GM20431 (cell line): ENCODE results near the gene NKPD1.

Source experiments
- in situ Hi-C: fragments of 300-500 bp; cut with MseI, MboI; formaldehyde crosslinking; loops from one replicate; pipeline ENCODE4 v1.15.0; 2020; ENCODE audit warnings: low sequenced_read_pairs; ENCODE audit not compliant: unreplicated experiment

Gene NKPD1

GRCh38 chr19:45175515-45176345 is 14.9 kb upstream of the NKPD1 start:
- in situ Hi-C loops, result no loop called here

GRCh38 chr19:45173816-45174215 is 13.0 kb upstream of the NKPD1 start:
- in situ Hi-C loops, result no loop called here

GRCh38 chr19:45172611-45173208 is 11.9 kb upstream of the NKPD1 start:
- in situ Hi-C loops, result no loop called here

GRCh38 chr19:45172173-45172572 is 11.4 kb upstream of the NKPD1 start:
- in situ Hi-C loops, result no loop called here

- in situ Hi-C loops, result no loop called here
Measured at GRCh38 chr19:45171211-45171623, 10.4 kb upstream of the NKPD1 start.

GRCh38 chr19:45170146-45171106 is 9.6 kb upstream of the NKPD1 start:
- in situ Hi-C loops, result no loop called here

- in situ Hi-C loops, result no loop called here
Measured at GRCh38 chr19:45169602-45170001, 8.8 kb upstream of the NKPD1 start.

GRCh38 chr19:45168767-45169351 is 8.1 kb upstream of the NKPD1 start:
- in situ Hi-C loops, result no loop called here

GRCh38 chr19:45166723-45167252 is 6.0 kb upstream of the NKPD1 start:
- in situ Hi-C loops, result no loop called here

GRCh38 chr19:45164577-45165335 is 4.0 kb upstream of the NKPD1 start:
- in situ Hi-C loops, result no loop called here

GRCh38 chr19:45163751-45164460 is 3.1 kb upstream of the NKPD1 start:
- in situ Hi-C loops, result no loop called here

GRCh38 chr19:45163156-45163555 is 2.4 kb upstream of the NKPD1 start:
- in situ Hi-C loops, result no loop called here

GRCh38 chr19:45162608-45163143 is 1.9 kb upstream of the NKPD1 start:
- in situ Hi-C loops, result no loop called here

GRCh38 chr19:45161738-45162607 is 1.2 kb upstream of the NKPD1 start:
- in situ Hi-C loops, result no loop called here

- in situ Hi-C loops, result no loop called here
Measured at GRCh38 chr19:45159971-45160324, 834 bp downstream of the NKPD1 start.

- in situ Hi-C loops, result no loop called here
Measured at GRCh38 chr19:45159210-45159970, 1.4 kb downstream of the NKPD1 start.
